Type B pancreatic cell (in vitro differentiated cells): ENCODE measurements around the gene PRDM2. TPM values are rescaled to one million over a fixed set of nuclear protein-coding genes. Genes with fewer than 3 reads are reported as not detected.
"Not testable (repeated sequence)": the region's sequence is repeated elsewhere in the genome, so short reads cannot be mapped to it uniquely, and the experiment has no call there.

Experiments
- DNase-seq: peaks from one replicate; pipeline ENCODE4 v3.0.0; 2021; ENCODE audit warnings: mixed read lengths; ENCODE audit not compliant: unreplicated experiment; ENCODE audit errors: extremely low spot score
- H3K27ac Mint-ChIP-seq: 2 replicates; pipeline ENCODE4 v1.8.0; 2021; ENCODE audit warnings: mild to moderate bottlenecking, mixed read lengths
- H3K27me3 Mint-ChIP-seq: 2 replicates; pipeline ENCODE4 v1.8.0; 2021; ENCODE audit warnings: mixed read lengths
- H3K36me3 Mint-ChIP-seq: 2 replicates; pipeline ENCODE4 v1.8.0; 2021; ENCODE audit warnings: mixed read lengths
- H3K4me1 Mint-ChIP-seq: one replicate; pipeline ENCODE4 v1.8.0; 2021; ENCODE audit warnings: mixed read lengths; ENCODE audit not compliant: unreplicated experiment
- H3K4me3 Mint-ChIP-seq: 2 replicates; pipeline ENCODE4 v1.8.0; 2021; ENCODE audit warnings: mild to moderate bottlenecking, mixed read lengths
- H3K9me3 Mint-ChIP-seq: 2 replicates; pipeline ENCODE4 v1.8.0; 2021; ENCODE audit warnings: mixed read lengths
- CTCF ChIP-seq: fragments of 200-600 bp; sonication (generic); conservative IDR thresholded peaks from 2 replicates; pipeline ENCODE4 v1.5.0; 2021; ENCODE audit warnings: antibody characterized with exemption, mild to moderate bottlenecking
- total RNA-seq: library from RNA; stranded (reverse); gene quantifications from 2 replicates; pipeline ENCODE4 v1.2.1, GENCODE V29; 2021; ENCODE audit warnings: low replicate concordance

PRDM2 gene
- total RNA-seq, 1 donor from 2014 or later: 44.6 TPM

GRCh38 chr1:13677896-13678295 is 22.1 kb upstream of the PRDM2 start:
- DNase-seq: no peak
- Mint-ChIP-seq H3K4me3 (no peak overlapping the region), H3K9me3 (no peaks in the 10 kb centered on the region), H3K27ac (no peak overlapping the region), H3K4me1 (no peaks in the 10 kb centered on the region), H3K27me3 (peaks cover 39% of the 10 kb centered on the region), H3K36me3 (no peaks in the 10 kb centered on the region)
- TF ChIP-seq CTCF: no peak

- H3K4me3 Mint-ChIP-seq: no peak overlapping the region
- DNase-seq: no peak
- H3K27ac Mint-ChIP-seq: no peak overlapping the region
- H3K9me3 Mint-ChIP-seq: no peaks in the 10 kb centered on the region
- no peak for TF ChIP-seq CTCF
- H3K27me3 Mint-ChIP-seq: peaks cover 37% of the 10 kb centered on the region
- no peaks in the 10 kb centered on the region for H3K36me3 Mint-ChIP-seq
- H3K4me1 Mint-ChIP-seq: no peaks in the 10 kb centered on the region
Observed at GRCh38 chr1:13679651-13680050, 20.3 kb upstream of the PRDM2 start.

- H3K36me3 Mint-ChIP-seq, DNase-seq, H3K27ac Mint-ChIP-seq, H3K4me3 Mint-ChIP-seq, H3K4me1 Mint-ChIP-seq, H3K9me3 Mint-ChIP-seq: not testable (repeated sequence)
- H3K27me3 Mint-ChIP-seq: peaks cover 31% of the 10 kb centered on the region
Observed at GRCh38 chr1:13680609-13681008, 19.4 kb upstream of the PRDM2 start.

GRCh38 chr1:13681921-13682320 is 18.1 kb upstream of the PRDM2 start:
- no peaks in the 10 kb centered on the region for H3K9me3 Mint-ChIP-seq
- H3K27ac Mint-ChIP-seq: no peak overlapping the region
- H3K4me3 Mint-ChIP-seq: no peak overlapping the region
- DNase-seq: no peak
- H3K4me1 Mint-ChIP-seq: no peaks in the 10 kb centered on the region
- H3K27me3 Mint-ChIP-seq: peaks cover 27% of the 10 kb centered on the region
- H3K36me3 Mint-ChIP-seq: no peaks in the 10 kb centered on the region
- TF ChIP-seq CTCF: no peak

GRCh38 chr1:13682444-13682843 is 17.5 kb upstream of the PRDM2 start:
- Mint-ChIP-seq H3K27me3 (peaks cover 29% of the 10 kb centered on the region), H3K4me3 (no peak overlapping the region), H3K9me3 (no peaks in the 10 kb centered on the region), H3K27ac (no peak overlapping the region), H3K4me1 (no peaks in the 10 kb centered on the region), H3K36me3 (no peaks in the 10 kb centered on the region)
- DNase-seq: no peak
- no peak for TF ChIP-seq CTCF

- no peak overlapping the region for H3K4me3 Mint-ChIP-seq
Observed at GRCh38 chr1:13683206-13683605, 16.8 kb upstream of the PRDM2 start.

More at GRCh38 chr1:13683206-13683605, 16.8 kb upstream of the PRDM2 start:
- H3K27me3 Mint-ChIP-seq: peaks cover 27% of the 10 kb centered on the region
- H3K9me3 Mint-ChIP-seq: no peaks in the 10 kb centered on the region
- DNase-seq: no peak
- no peaks in the 10 kb centered on the region for H3K4me1 Mint-ChIP-seq
- no peaks in the 10 kb centered on the region for H3K36me3 Mint-ChIP-seq
- no peak overlapping the region for H3K27ac Mint-ChIP-seq
- TF ChIP-seq CTCF: no peak
